ENCODE measurements around the gene NPHP4. TPM values are rescaled to one million over a fixed set of nuclear protein-coding genes. Genes with fewer than 3 reads are reported as not detected.

The NPHP4 gene
- total RNA-seq, 6 experiments from 2014 or later, result 1.5 to 6.0 (median 2.0) TPM

- no peak for DNase-seq
- no peak for ATAC-seq
- Histone ChIP-seq H3K36me3 (no peaks in the 10 kb centered on the region), H3K4me3 (no peak overlapping the region), H3K4me1 (no peaks in the 10 kb centered on the region), H3K27ac (no peak overlapping the region), H3K9me3 (no peaks in the 10 kb centered on the region), H3K27me3 (no peaks in the 10 kb centered on the region)
- intact Hi-C loops (cut with DNase I), result no loop called here
- 88% methylated on average over 4 of the region's 7 CpGs for WGBS (ENCODE audit: insufficient coverage, low coverage, low lambda C conversion rate, missing lambda C conversion rate)
- TF ChIP-seq CTCF (IDR thresholded peaks at IDR 0.05) (no peak), POLR2A (IDR thresholded peaks at IDR 0.05) (no peak)
These were observed 118.7 kb downstream of the NPHP4 start for GRCh38 chr1:5873556-5873955.

- Histone ChIP-seq H3K4me1 (no peaks in the 10 kb centered on the region), H3K4me3 (no peak overlapping the region), H3K27me3 (no peaks in the 10 kb centered on the region), H3K9me3 (no peaks in the 10 kb centered on the region), H3K36me3 (no peaks in the 10 kb centered on the region), H3K27ac (no peak overlapping the region)
- ATAC-seq, result no peak
- 94% methylated on average over 5 of the region's 16 CpGs for WGBS (ENCODE audit: insufficient coverage, low coverage, low lambda C conversion rate, missing lambda C conversion rate)
- intact Hi-C loops (cut with DNase I), result no loop called here
- no peak for DNase-seq
- TF ChIP-seq POLR2A (IDR thresholded peaks at IDR 0.05), result no peak
- TF ChIP-seq CTCF (IDR thresholded peaks at IDR 0.05), result no peak
These were observed 119.3 kb downstream of the NPHP4 start for GRCh38 chr1:5872886-5873285.

- ATAC-seq (no peak), DNase-seq (no peak)
- no peak for TF ChIP-seq POLR2A (IDR thresholded peaks at IDR 0.05)
- Histone ChIP-seq H3K4me3 (no peak overlapping the region), H3K4me1 (no peaks in the 10 kb centered on the region), H3K9me3 (no peaks in the 10 kb centered on the region), H3K36me3 (no peaks in the 10 kb centered on the region), H3K27ac (no peak overlapping the region), H3K27me3 (no peaks in the 10 kb centered on the region)
- intact Hi-C loops (cut with DNase I), result no loop called here
- WGBS (ENCODE audit: insufficient coverage, low coverage, low lambda C conversion rate, missing lambda C conversion rate), result 78% methylated on average over 4 of the region's 6 CpGs
These were observed 123.2 kb downstream of the NPHP4 start for GRCh38 chr1:5868931-5869500.

- H3K9me3 ChIP-seq, result no peaks in the 10 kb centered on the region
- DNase-seq (no peak), ATAC-seq (no peak)
- no peaks in the 10 kb centered on the region for H3K27me3 ChIP-seq
- H3K27ac ChIP-seq, result no peak overlapping the region
- H3K36me3 ChIP-seq, result no peaks in the 10 kb centered on the region
- TF ChIP-seq POLR2A (IDR thresholded peaks at IDR 0.05), result no peak
- no peak for TF ChIP-seq CTCF (IDR thresholded peaks at IDR 0.05)
- intact Hi-C loops (cut with DNase I), result no loop called here
- H3K4me1 ChIP-seq, result no peaks in the 10 kb centered on the region
- WGBS (ENCODE audit: insufficient coverage, low coverage, low lambda C conversion rate, missing lambda C conversion rate), result no CpG with 5 or more reads among the region's 7 CpGs
- no peak overlapping the region for H3K4me3 ChIP-seq
These were observed 126.5 kb downstream of the NPHP4 start for GRCh38 chr1:5865774-5866173.

GRCh38 chr1:5865056-5865455 is 127.2 kb downstream of the NPHP4 start:
- Histone ChIP-seq H3K27ac (no peak overlapping the region), H3K27me3 (no peaks in the 10 kb centered on the region), H3K4me1 (no peaks in the 10 kb centered on the region), H3K9me3 (no peaks in the 10 kb centered on the region), H3K4me3 (no peak overlapping the region), H3K36me3 (no peaks in the 10 kb centered on the region)
- ATAC-seq, result no peak
- no peak for TF ChIP-seq POLR2A (IDR thresholded peaks at IDR 0.05)
- TF ChIP-seq CTCF (IDR thresholded peaks at IDR 0.05), result no peak
- no CpG with 5 or more reads among the region's 16 CpGs for WGBS (ENCODE audit: insufficient coverage, low coverage, low lambda C conversion rate, missing lambda C conversion rate)
- no peak for DNase-seq
- intact Hi-C loops (cut with DNase I), result no loop called here

Data from right lobe of liver (tissue), 6 donors.